OCI-LY7 (cell line): ENCODE results near the gene SRRT. TPM values are rescaled to one million over a fixed set of nuclear protein-coding genes. Genes with fewer than 3 reads are reported as not detected.

Experiments used
- BruUV-seq: library from RNA; stranded (reverse); fragments of 400-500 nt; replicated peaks from 2 replicates; lab custom pipeline; 2021; lab: Mats Ljungman, UMichigan
- CTCF ChIA-PET: fragments of 300-600 bp; sonication (Branson Sonifier 250); formaldehyde crosslinking; loops from one replicate; lab custom pipeline; 2022; ENCODE audit warnings: antibody characterized with exemption; ENCODE audit not compliant: unreplicated experiment; lab: Charles Lee
- POLR2A ChIA-PET: fragments of 300-600 bp; sonication (Branson Sonifier 250); formaldehyde crosslinking; loops from one replicate; lab custom pipeline; 2022; ENCODE audit warnings: antibody characterized with exemption; lab: Charles Lee
- DNase-seq: peaks from one replicate; pipeline ENCODE4 v3.0.0-alpha.2; 2015; ENCODE audit warnings: low spot score
- H2AFZ ChIP-seq: fragments of 200-600 bp; sonication (generic), shearing (Covaris generic); 2 replicates; pipeline ENCODE4 v1.6.1; 2014; ENCODE audit warnings: mild to moderate bottlenecking, antibody characterized with exemption, low read length, moderate library complexity
- H3K27ac ChIP-seq: fragments of 200-600 bp; sonication (generic); 2 replicates; pipeline ENCODE4 v1.5.1; 2014; ENCODE audit warnings: mixed run types, low read depth, mild to moderate bottlenecking, moderate library complexity, low read length, inconsistent platforms; ENCODE audit not compliant: poor library complexity, severe bottlenecking
- H3K36me3 ChIP-seq: fragments of 200-600 bp; sonication (generic); 2 replicates; pipeline ENCODE4 v1.6.1; 2014; ENCODE audit warnings: mild to moderate bottlenecking, antibody characterized with exemption, low read length, moderate library complexity, mixed read lengths; ENCODE audit not compliant: insufficient read depth
- H3K4me1 ChIP-seq: fragments of 200-600 bp; sonication (generic); 2 replicates; pipeline ENCODE4 v1.5.1; 2014; ENCODE audit warnings: mild to moderate bottlenecking, low read length; ENCODE audit not compliant: insufficient read depth, poor library complexity, severe bottlenecking
- H3K4me2 ChIP-seq: fragments of 200-600 bp; sonication (generic); 2 replicates; pipeline ENCODE4 v1.6.1; 2014; ENCODE audit warnings: mild to moderate bottlenecking, low read length
- H3K4me3 ChIP-seq: fragments of 200-600 bp; sonication (generic); 2 replicates; pipeline ENCODE4 v1.5.1; 2014; ENCODE audit warnings: mild to moderate bottlenecking, low read depth, low read length; ENCODE audit not compliant: poor library complexity, severe bottlenecking
- H3K79me2 ChIP-seq: fragments of 200-600 bp; sonication (generic); 2 replicates; pipeline ENCODE4 v1.6.1; 2016; ENCODE audit warnings: low read depth, mild to moderate bottlenecking, low read length, moderate library complexity, mixed read lengths; ENCODE audit not compliant: insufficient read depth
- H3K9me2 ChIP-seq: fragments of 200-600 bp; sonication (generic); 2 replicates; pipeline ENCODE4 v1.6.1; 2016; ENCODE audit warnings: mild to moderate bottlenecking, low read length, mixed read lengths; ENCODE audit not compliant: insufficient read depth
- H3K9me3 ChIP-seq: fragments of 200-600 bp; sonication (generic); 2 replicates; pipeline ENCODE4 v1.6.1; 2014; ENCODE audit warnings: mild to moderate bottlenecking, mixed run types, low read length, mixed read lengths
- H4K20me1 ChIP-seq: fragments of 200-600 bp; sonication (generic); 2 replicates; pipeline ENCODE4 v1.6.1; 2014; ENCODE audit warnings: mild to moderate bottlenecking, antibody characterized with exemption, low read length, moderate library complexity, mixed read lengths; ENCODE audit not compliant: insufficient read depth
- EZH2phosphoT487 ChIP-seq: fragments of 200-600 bp; sonication (generic); IDR thresholded peaks from 2 replicates; pipeline ENCODE4 v1.6.1; 2018; ENCODE audit warnings: low read depth, borderline replicate concordance, mild to moderate bottlenecking, mixed run types, antibody characterized with exemption, low read length, moderate library complexity, mixed read lengths
- intact Hi-C: fragments of 100-400 bp; cut with micrococcal nuclease; formaldehyde crosslinking; loops from one replicate; pipeline ENCODE4 v1.10.0; 2022; ENCODE audit not compliant: unreplicated experiment
- total RNA-seq, 2 experiments: library from RNA; depleted of rRNA in 1 of 2; stranded (reverse); fragments of >200 nt in 1 of 2; shearing (Covaris generic) in 1 of 2; gene quantifications; 2 replicates each; pipeline ENCODE4 v1.2.3, GENCODE V29; 2014 to 2022
- TF ChIP-seq, protein P1 (sequence below): fragments of 200-600 bp; sonication (generic); conservative IDR thresholded peaks from 2 replicates; pipeline ENCODE4 v1.5.1; 2014; ENCODE audit warnings: mild to moderate bottlenecking, antibody characterized with exemption, low read length, moderate library complexity, mixed read lengths

SRRT gene
- total RNA-seq, 2 experiments from 2014 or later: 154 to 264 TPM

DNA sequence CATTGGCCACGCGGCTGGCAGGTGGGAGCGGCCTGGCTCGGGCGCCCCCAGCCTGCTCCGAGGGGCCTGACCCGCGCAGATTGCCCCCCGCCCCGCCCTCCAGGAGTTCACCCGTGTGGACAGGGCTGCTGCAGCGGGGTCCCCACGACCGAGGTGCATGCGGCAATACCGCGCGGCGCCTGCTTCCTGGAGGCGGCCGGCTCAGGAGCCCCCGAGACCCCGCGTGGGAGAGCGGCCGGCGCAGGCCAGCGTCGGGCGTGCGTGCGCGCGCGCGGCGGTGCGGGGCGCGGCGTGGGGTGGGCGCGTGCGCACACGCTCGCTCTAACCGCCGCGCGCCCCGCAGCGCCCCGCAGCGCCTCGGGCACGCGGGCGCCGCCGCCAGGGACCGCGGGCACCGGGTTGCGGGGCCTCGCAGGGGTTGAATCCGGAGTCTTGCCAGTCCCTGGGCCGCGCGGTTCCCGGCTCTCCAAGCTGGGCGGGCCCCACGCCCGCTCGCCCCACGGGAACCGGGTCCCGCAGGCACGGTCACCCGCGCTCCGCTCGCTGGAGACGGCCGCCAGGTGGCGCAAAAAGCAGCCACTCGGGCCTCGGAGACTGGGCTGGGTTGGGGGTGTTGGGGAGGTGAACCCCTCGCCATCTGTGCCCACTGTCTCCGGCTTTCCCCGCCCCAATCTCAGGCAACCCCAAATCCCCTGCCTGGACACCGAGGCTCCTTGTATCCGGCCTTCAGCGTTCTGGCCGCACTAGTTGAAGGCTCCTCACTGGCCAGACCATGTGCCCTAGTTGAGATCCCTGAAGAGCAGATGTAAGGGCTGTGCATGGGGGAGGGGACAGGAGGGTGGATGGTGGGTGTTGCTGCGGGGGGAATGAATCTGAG is 22.1 kb downstream of the SRRT start:
- Histone ChIP-seq H3K79me2 (no peaks in the 10 kb centered on the region), H4K20me1 (no peaks in the 10 kb centered on the region), H3K27ac (no peak overlapping the region), H3K4me3 (no peak overlapping the region), H3K36me3 (no peaks in the 10 kb centered on the region), H3K9me2 (no peaks in the 10 kb centered on the region), H3K9me3 (no peaks in the 10 kb centered on the region), H3K4me1 (peaks cover 6% of the 10 kb centered on the region), H2AFZ (no peak overlapping the region), H3K4me2 (no peak overlapping the region)
- no TSS peak for BruUV-seq
- DNase-seq: peak; percentile 27
- TF ChIP-seq EZH2phosphoT487: no peak
- TF ChIP-seq, protein P1, sequence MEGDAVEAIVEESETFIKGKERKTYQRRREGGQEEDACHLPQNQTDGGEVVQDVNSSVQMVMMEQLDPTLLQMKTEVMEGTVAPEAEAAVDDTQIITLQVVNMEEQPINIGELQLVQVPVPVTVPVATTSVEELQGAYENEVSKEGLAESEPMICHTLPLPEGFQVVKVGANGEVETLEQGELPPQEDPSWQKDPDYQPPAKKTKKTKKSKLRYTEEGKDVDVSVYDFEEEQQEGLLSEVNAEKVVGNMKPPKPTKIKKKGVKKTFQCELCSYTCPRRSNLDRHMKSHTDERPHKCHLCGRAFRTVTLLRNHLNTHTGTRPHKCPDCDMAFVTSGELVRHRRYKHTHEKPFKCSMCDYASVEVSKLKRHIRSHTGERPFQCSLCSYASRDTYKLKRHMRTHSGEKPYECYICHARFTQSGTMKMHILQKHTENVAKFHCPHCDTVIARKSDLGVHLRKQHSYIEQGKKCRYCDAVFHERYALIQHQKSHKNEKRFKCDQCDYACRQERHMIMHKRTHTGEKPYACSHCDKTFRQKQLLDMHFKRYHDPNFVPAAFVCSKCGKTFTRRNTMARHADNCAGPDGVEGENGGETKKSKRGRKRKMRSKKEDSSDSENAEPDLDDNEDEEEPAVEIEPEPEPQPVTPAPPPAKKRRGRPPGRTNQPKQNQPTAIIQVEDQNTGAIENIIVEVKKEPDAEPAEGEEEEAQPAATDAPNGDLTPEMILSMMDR: peak; percentile 74
- ChIA-PET POLR2A (no interaction called here), CTCF (no interaction called here)
- intact Hi-C loops: loop anchor here (1.0 to 5.0 kb wide), 2 partner anchors 162 to 180 kb away; no protein-coding TSS in a partner anchor

DNA sequence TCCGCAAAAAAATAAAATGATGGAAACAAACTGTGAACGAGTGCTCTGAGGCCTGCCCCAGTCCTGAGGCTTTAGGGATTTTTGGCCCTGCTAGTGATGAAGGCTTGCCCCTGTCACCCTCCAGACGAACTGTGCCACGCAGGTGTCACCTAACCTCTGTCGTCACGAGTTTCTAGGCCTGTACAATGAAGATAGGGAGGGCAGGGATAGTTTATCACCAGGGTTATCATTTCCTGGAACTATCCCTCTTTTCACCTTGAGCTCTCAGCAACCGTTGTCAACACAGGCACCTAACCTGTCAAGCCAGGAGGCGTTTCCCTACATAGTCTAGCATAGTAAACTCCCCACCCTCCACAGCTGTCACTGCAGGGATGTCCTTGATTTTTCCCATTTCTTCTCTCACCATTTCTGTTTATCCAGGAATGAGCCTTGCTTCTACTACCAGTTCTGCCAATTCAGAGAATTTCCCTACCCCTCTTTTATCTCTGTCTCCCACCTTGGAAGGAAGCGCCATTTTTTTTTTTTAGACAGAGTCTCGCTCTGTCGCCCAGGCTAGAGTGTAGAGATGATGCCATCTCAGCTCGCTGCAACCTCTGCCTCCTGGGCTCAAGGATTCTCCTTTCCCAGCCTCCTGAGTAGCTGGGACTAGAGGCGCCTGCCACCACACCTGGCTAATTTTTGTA is 23.0 kb downstream of the SRRT start:
- Histone ChIP-seq H4K20me1 (no peaks in the 10 kb centered on the region), H3K4me3 (no peak overlapping the region), H3K4me1 (peaks cover 6% of the 10 kb centered on the region), H3K27ac (no peak overlapping the region), H2AFZ (no peak overlapping the region), H3K36me3 (no peaks in the 10 kb centered on the region), H3K79me2 (no peaks in the 10 kb centered on the region), H3K4me2 (no peak overlapping the region), H3K9me2 (no peaks in the 10 kb centered on the region), H3K9me3 (no peaks in the 10 kb centered on the region)
- no peak for DNase-seq
- no TSS peak for BruUV-seq
- intact Hi-C loops: loop anchor here (1.0 to 5.0 kb wide), 2 partner anchors 161 to 179 kb away; no protein-coding TSS in a partner anchor
- POLR2A ChIA-PET: no interaction called here
- CTCF ChIA-PET: interaction anchor here (1.1 kb wide), 1 partner anchor 160 kb away, joined by 3 read pairs; no protein-coding TSS in a partner anchor
- TF ChIP-seq, protein P1: no peak
- TF ChIP-seq EZH2phosphoT487: no peak
